ENCODE measurements around the gene NUP35.
A peak's percentile ranks its signal among the peaks of the same experiment; 100 is the strongest.

NUP35 gene

GRCh38 chr2:183113630-183114029, 10.6 kb upstream of the NUP35 start:
- in situ Hi-C loops (cut with MboI; ENCODE audit: low sequenced_read_pairs, unreplicated experiment), result no loop called here
- TF ChIP-seq CTCF (IDR thresholded peaks at IDR 0.05; ENCODE audit: borderline replicate concordance, control extremely low read depth, extremely low read depth, insufficient read depth, missing control alignments), result no peak
- DNase-seq (ENCODE audit: low spot score), result no peak

- TF ChIP-seq CTCF (IDR thresholded peaks at IDR 0.05; ENCODE audit: borderline replicate concordance, control extremely low read depth, extremely low read depth, insufficient read depth, missing control alignments), result no peak
- no peak for DNase-seq (ENCODE audit: low spot score)
- in situ Hi-C loops (cut with MboI; ENCODE audit: low sequenced_read_pairs, unreplicated experiment), result no loop called here
Measured at GRCh38 chr2:183117226-183117625, 7.0 kb upstream of the NUP35 start.

GRCh38 chr2:183123117-183123958, 905 bp upstream of the NUP35 start:
- no peak for TF ChIP-seq CTCF (IDR thresholded peaks at IDR 0.05; ENCODE audit: borderline replicate concordance, control extremely low read depth, extremely low read depth, insufficient read depth, missing control alignments)
- in situ Hi-C loops (cut with MboI; ENCODE audit: low sequenced_read_pairs, unreplicated experiment), result no loop called here
- no peak for DNase-seq (ENCODE audit: low spot score)

- TF ChIP-seq CTCF (IDR thresholded peaks at IDR 0.05; ENCODE audit: borderline replicate concordance, control extremely low read depth, extremely low read depth, insufficient read depth, missing control alignments), result no peak
- in situ Hi-C loops (cut with MboI; ENCODE audit: low sequenced_read_pairs, unreplicated experiment), result no loop called here
- peak; percentile 36 for DNase-seq (ENCODE audit: low spot score)
Measured at GRCh38 chr2:183123959-183124221, 353 bp upstream of the NUP35 start.

- DNase-seq (ENCODE audit: low spot score), result no peak
- in situ Hi-C loops (cut with MboI; ENCODE audit: low sequenced_read_pairs, unreplicated experiment), result no loop called here
Measured at GRCh38 chr2:183124957-183125255, 663 bp downstream of the NUP35 start.

GRCh38 chr2:183125659-183126341, 1.6 kb downstream of the NUP35 start:
- TF ChIP-seq CTCF (IDR thresholded peaks at IDR 0.05; ENCODE audit: borderline replicate concordance, control extremely low read depth, extremely low read depth, insufficient read depth, missing control alignments), result no peak
- in situ Hi-C loops (cut with MboI; ENCODE audit: low sequenced_read_pairs, unreplicated experiment), result no loop called here
- no peak for DNase-seq (ENCODE audit: low spot score)

More at GRCh38 chr2:183124957-183125255, 663 bp downstream of the NUP35 start:
- no peak for TF ChIP-seq CTCF (IDR thresholded peaks at IDR 0.05; ENCODE audit: borderline replicate concordance, control extremely low read depth, extremely low read depth, insufficient read depth, missing control alignments)

Data from GM13976 (cell line).